Glomerular visceral epithelial cell (primary cell): ENCODE measurements around the gene HHIP.

ENCODE experiments used
- DNase-seq: peaks from one replicate; pipeline ENCODE4 v3.0.0-alpha.2; 2016; ENCODE audit errors: extremely low spot score

HHIP gene

DNA sequence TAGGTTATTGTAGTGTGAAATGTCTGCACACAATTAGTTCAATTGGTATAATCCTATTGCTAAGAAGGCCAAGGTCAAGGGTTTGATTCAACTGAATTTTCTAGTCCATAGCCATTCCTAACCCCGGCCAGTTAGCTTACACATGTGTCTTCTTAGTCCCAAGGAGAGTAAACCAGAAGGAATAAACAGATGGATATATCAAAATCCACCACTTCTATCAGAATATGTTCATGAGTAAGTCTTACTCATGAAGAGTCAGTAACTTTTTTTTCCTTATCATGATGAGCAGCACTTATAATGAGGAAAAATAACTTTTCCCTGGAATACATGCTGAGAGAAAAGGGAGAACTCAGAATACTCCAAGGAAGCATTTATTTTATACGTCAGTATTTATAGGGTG, 9.5 kb downstream of the HHIP start:
- DNase-seq = no peak

DNA sequence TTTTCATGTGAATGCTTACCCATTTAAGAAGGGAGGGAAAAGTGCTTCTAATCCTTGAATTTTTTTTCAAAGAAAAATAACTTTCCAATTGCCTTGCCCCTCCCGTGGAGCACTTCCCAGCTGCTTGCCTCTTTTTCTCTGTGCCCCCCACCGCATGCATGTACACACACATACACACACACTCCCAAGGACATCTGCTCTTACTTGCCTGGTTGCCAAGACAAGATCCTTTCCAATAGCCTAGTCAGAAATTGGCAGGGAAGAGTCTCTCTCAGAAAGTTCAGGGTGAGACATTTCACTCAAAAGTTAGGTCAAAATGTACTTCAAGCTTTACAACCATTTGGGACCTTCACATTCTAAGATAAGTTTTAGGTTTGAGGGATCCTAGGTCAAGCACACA, 10.9 kb downstream of the HHIP start:
- no peak for DNase-seq

DNA sequence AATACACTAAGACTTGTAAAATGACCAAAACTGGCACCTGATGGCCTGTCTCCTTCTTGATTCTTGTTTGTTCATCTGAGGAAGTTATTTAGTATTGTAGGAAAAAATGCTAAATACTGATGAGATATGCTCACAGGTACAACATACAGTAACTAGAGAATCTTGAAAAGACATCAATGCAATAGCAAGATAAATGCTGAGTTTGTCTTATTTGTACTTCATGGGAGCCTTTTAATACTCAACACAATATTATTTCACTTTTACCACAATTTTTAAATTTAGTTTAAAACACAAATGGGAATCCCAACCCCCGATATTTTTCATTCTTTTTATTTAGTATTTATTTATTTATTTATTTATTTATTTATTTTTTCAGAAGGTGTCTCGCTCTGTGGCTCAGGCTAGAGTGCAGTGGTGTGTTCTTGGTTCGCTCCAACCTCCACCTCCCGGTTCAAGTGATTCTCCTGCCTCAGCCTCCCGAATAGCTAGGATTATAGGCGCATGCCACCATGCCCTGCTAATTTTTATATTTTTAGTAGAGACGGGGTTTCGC, 12.1 kb downstream of the HHIP start:
- no peak for DNase-seq

DNA sequence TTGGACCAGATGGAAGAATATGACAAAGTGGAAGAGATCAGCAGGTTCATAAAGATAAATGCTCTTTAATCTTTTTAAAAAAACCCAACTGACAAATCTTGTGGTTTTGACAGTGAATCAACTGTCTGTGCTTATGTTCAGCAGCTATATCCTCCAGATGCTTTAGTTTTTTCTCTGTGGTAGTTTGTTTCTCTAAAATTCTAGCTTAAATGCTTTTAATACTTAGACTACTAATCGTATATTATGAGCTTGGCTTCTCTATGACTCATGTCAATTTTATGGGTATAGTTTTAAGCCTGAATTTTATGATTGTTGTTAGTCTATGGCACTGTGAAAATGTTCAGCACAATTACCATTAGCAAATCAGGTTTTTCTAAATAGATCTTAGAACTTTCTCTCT, 12.9 kb downstream of the HHIP start:
- DNase-seq = peak; percentile 17

DNA sequence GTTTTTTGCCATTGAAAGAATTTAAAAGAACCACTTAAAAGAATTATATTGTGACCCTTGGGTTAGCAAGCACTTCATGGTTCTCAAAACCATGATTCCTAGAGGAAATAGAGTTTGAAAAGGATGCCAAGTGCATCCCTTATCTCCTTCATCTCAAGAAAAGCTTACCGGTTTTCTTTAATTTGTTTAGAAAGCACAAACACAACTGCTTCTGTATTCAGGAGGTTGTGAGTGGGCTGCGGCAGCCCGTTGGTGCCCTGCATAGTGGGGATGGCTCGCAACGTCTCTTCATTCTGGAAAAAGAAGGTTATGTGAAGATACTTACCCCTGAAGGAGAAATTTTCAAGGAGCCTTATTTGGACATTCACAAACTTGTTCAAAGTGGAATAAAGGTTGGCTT, 13.5 kb downstream of the HHIP start:
- DNase-seq = no peak

DNA sequence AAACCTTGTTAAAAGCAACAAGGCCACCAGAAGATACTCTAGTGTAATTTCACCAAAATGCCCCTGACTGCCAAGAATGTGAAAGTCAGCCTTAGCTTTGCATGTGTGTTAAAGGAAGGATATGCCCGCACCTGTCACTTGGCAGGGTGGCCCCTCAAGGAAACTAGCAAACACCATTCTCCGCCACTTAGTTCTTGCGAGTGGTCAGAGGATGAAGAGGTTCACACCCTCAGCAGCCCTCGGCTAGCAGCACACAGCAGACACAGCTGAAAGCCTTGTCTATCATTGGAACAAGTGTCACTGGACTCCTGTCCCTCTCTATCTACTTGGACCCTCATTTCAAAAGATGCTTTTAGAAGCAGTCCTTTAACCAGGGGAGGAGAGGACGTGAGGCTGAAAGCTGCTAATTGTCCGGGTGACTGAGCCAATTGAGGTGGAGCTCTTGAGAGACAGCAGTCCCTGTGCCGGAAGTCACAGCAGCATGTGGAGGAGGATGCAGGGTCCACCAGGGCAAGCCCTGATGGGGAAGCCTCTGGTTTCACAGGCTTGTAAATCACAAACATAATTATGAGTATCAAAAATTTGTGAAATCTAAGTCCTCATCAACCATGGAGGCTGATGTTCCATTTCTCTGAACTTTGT, 18.0 kb downstream of the HHIP start:
- DNase-seq = no peak

DNA sequence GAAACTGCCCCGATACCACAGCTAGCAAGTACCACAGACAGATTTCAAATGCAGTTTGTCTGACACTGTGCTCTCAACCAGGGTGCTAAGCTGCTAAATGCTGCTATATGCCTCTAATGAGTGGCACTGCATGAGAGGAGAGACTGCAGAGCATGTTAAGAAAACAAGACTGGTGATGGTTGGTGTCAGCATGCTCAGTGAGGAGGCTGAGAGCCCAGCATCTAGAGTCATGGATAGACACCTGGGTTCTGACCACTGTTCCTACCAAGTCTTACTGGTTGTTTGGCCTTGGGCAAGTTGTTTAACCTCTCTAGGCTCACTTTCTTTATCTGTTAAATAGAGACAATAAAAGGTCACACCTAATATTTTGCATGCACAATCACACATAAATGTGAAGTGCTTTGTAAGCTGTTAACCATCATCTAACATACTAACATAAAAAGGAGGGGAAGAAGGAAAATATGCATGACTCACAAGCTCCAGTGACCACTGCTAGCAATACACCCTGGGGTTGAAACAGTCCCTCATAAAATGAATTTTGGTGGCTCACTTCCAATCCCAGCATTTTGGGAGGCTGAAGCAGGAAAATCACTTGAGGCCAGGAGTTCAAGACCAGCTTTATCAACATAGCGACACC, 20.7 kb downstream of the HHIP start:
- DNase-seq = peak; percentile 69

DNA sequence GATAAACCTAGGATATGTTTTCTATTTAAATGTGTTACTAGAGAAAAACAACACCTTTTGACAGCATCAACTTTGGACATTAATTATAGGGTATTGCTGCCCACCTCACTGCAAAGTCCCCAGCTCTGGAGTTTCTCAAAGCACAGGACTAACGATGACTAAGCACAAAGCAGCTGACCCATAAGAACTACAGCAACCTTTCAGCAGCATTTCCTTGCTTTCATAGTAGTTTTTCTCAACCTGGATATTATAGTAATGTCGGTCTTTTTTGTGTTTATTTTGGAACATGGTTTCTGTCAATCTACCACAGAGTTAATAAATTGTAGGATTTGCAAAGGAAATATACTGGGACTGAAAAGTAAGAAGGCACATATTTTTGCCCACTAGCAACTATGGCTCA, 21.5 kb downstream of the HHIP start:
- peak; percentile 74 for DNase-seq

DNA sequence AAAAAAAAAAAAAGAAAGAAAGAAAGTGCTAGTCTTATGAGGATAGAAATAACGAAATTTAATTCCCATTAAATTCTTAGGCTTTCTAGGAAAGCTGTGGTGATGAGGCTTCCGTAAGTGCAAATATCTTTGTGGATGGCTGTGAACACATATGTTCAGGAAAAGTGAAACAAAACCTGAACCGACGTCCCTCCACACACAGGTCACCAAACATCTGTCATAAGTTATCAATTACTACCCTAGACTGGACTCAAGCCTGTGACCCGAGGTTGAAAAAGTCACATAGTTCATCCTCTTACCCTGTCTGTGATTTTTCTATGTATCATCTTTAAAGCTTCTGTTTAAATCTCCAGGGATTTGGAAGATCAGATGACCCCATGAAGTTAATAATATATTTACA, 24.8 kb downstream of the HHIP start:
- no peak for DNase-seq

DNA sequence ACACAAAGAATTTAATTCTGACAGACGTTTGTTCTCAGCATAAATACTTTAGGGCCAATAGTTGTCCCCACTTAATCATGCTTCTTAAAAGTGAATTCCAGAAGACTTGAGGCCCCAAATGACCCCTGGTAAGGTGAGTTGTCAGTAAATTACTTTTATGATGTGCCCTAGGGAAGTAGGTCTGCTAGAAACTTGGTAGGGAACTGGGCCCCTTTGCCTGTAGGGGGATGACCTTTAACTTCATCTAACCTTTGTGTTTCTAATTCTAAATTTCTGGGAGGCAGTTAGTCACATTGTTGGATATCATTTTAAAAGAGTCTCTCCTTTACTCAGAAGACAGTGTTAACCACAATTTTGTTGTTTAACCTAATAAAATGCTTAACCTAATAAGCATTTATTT, 28.8 kb downstream of the HHIP start:
- no peak for DNase-seq

DNA sequence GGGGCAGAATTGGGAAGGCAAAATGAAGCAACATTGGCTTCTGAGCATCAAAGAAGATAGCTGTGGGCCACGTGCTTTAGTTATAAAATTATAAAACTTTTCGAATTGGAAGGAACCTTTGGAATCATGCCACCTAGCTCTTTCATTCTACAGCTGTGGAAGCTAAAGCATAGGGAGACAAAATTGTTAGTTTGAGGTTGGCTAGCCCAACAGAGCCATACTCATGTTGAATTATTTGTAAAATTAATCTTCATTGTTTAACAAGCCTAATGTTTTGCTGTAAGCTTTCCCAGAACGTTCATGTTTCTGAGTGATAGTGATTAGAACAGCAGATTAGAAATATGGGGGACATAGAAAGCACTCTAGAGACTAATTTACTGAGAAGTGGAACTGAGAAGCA, 35.9 kb downstream of the HHIP start:
- no peak for DNase-seq

DNA sequence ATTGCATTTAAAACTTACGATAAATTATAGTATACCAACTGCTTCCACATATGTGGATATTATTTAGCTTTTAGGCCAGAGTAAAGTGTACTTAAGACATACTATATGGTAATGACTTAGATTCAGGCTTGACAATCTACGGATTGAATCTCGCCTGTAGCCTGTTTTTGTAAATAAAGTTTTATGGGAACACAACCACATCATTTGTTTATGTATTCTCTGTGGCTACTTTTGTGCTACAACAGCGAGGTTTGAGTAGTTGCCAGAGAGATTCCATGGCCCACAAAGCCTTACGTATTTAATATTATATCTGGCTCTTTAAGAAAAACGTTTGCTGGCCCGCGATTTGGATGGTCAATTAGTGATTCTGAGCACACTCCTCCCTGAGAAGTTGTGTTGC, 37.6 kb downstream of the HHIP start:
- DNase-seq = no peak

DNA sequence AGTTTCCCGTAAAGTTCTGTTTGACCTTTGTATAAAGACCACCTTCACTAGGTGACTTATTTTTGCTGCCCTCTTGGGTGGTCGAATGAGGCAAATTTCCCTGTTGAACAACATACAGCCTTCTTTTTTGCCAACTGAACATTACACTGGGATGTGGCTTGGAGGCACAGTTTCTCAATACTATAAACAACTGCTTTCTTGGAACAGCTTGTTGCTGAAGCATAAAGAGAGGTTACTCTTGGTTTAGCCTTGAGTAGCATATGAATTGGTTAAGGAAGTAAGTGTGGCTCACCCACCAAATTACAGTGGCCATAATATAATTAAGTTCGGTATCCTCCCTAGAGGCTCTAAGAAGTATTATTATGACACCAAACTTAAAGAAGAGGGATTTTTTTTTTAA, 40.0 kb downstream of the HHIP start:
- DNase-seq = no peak

DNA sequence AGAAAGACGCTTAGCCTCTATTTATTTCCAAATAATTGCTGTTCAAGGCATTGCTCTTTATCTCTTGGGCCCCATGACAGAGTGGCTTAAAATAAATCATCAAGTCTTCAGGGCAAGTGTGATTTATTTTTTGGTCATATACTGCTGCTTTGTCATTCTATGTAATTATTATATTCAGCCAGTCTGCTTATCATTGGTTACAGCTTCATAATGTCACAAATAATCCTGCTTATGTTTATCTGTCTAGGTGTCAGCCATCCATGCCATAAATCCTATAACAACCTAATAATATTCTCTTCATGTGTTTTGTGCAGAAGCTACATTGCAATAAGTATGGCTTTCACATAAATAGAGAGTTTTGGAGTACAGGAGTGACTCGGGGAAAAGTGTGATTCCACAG, 41.0 kb downstream of the HHIP start:
- DNase-seq = no peak

DNA sequence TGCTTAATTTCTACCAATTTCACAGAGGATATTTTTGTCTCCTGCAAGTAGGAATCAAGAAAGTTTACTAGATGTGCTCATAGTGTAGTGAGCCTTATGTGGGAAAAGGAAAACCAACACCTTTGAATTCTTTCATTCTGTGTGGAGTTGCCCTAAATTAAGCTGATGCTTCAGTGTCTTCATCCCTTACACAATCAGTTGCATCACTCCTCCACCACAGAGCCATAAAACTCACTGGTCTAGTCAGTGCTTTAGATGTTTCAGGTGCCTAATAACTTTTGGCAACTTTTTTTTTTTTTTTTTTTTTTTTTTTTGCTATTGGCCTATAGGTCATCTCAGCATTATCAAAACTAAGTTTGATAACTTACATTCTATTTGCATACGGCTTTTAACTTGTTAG, 41.5 kb downstream of the HHIP start:
- no peak for DNase-seq

DNA sequence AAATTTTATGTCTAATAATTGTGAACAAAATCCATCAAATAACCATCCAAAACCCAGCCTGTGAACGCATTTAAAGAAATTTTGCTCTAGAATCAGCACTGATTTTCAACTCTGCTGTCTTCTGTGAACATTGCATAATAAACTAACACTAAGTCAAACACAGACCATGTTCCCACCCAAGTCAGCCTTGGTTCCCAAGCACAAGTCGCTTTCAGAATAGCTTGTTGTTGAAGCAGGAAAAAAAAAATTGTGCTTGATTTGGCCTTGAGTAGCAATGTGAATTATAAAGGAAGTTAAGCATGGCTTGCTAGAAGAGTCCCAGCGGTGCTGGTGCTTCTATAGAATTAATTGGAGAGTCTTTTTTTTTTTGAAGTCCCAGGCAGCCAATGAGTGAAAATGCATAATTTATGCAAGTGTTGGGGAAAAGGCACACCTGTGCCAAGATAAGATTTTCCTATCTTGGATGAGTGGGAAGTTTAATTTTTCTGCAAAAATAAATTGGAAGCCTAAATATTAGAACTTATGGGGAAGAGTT, 42.1 kb downstream of the HHIP start:
- no peak for DNase-seq

DNA sequence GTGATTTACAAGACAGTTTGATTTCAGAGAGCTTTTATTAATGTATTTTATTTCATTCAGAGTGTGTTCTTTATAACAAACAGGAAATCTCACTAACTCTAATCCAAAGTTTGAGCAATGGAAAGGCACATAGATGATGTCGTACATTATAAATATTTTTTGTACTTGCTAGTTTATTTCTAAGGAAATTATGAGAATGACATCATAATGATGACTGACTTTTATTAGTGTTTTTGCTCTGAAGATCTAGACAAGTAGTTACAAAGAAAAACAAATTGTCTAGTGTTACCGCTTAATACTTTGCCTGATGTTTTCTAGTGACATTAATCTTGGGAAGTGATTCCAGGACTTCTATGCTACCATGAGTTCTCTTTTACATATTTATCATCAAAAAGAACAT, 43.2 kb downstream of the HHIP start:
- DNase-seq = no peak

DNA sequence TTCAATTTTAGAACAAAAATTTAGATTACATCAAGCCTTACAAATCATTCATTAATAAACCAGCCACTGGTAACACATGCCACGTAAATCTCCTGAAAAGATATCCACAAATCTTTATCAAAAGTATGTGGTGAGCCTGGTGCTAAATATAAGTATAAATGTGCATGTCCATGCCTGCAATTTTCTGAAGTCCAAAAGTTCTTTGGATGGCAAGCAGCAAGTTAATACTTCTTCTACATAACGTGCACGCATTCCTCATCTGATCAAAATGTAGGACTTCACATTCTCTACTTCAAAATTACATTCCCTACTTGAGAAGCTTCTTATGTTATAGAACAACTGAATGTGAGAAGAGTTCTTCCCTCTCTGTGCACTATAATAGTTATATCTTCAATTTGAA, 49.8 kb downstream of the HHIP start:
- DNase-seq = no peak

DNA sequence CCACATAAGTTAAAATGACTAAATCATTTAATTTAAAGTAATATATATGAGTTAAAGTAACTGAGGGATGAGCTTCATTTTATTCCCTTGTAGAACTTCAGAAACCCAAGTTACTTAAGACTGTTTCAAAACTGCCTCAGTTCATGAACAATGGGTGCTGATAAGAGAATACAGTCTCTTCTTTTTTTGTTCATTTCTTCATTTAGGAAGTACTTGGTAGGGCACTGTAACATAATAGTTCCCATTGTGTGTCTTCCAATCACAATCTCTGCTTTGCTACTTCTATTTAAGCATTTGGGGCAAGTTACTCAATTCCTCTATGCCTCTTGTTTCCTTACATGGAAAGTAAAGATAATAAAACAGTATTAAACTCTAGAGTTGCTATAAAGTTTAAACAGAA, 50.4 kb downstream of the HHIP start:
- DNase-seq = no peak

DNA sequence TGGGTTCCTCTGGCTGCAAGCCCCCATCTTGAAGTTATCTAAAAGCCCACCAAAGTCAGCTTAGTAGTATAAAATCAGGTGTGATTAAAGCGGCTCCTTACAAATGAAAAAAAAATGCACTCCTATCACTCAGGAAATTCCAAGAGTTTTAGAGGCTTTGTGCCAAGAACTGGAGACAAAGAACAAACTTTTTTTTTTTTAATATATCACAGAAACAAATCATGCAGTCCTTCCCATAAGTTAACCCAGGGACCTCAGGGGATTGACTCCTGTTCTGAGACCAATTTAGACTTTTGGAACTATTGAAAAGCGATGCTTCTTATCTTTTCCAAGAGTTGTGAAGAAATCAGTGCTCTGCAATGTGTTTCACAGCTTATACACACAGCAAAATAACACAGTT, 53.6 kb downstream of the HHIP start:
- peak; percentile 25 for DNase-seq

DNA sequence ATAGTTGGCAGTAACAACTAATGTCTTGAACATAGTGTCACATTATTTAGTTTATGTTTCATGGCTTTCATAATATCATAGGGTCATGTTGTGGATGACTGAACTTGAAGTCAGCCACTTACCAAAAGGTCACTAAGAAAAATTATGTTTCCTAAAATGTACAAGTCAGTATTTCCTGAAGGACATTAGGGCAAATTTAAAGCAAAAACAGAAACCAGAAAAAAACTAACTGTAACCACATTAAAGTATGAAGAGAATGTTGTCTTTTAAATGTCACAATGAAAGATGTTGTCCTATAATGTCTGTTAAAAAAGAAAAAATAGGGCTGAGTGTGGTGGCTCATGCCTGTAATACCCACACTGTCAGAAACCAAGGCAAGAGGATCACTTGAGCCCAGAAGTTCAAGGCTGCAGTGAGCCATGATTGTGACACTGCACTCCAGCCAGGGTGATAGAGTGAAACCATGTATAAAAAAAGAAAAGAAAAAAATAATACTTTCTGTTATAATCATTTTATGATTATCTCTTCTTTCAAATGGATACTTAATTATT, 55.8 kb downstream of the HHIP start:
- no peak for DNase-seq

DNA sequence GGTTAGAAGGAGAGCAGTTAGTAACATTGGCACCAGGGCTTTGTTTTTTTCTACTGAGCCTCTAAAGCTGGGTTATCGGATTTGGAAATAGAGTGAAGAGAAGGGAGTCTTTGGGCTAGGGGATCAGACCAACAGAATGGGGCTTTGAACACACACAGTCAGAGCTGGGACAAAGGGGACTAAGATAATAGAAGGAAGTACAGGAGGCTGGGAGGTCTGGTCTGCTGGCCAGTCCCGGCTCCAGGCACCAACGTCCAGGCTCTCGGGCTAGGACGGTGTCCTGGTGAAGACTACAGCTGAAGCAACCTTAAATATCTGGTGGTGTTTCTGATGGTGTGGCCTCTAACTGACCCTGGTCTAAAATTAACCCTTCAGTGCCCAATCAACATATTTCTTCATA, 57.5 kb downstream of the HHIP start:
- no peak for DNase-seq
